NCI-H128 (cell line): ENCODE results near the gene RAPGEF1.
"Not testable (repeated sequence)": the region's sequence is repeated elsewhere in the genome, so short reads cannot be mapped to it uniquely, and the experiment has no call there.

Experiments used
- DNase-seq: peaks from one replicate; lab custom pipeline; 2025; ENCODE audit not compliant: unreplicated experiment; lab: John Stamatoyannopoulos, UW

The RAPGEF1 gene

GRCh38 chr9:131566158-131566557, 173.7 kb downstream of the RAPGEF1 start:
- no peak for DNase-seq

GRCh38 chr9:131565369-131565768, 174.5 kb downstream of the RAPGEF1 start:
- DNase-seq: no peak

GRCh38 chr9:131562032-131562959, 177.6 kb downstream of the RAPGEF1 start:
- no peak for DNase-seq

GRCh38 chr9:131559421-131560000, 180.4 kb downstream of the RAPGEF1 start:
- DNase-seq: no peak

- DNase-seq: no peak
Measured at GRCh38 chr9:131557855-131558548, 181.9 kb downstream of the RAPGEF1 start.

GRCh38 chr9:131555841-131556673, 183.8 kb downstream of the RAPGEF1 start:
- DNase-seq: no peak

GRCh38 chr9:131554843-131555351, 185.0 kb downstream of the RAPGEF1 start:
- no peak for DNase-seq

GRCh38 chr9:131554087-131554842, 185.6 kb downstream of the RAPGEF1 start:
- no peak for DNase-seq

GRCh38 chr9:131552030-131552429, 187.8 kb downstream of the RAPGEF1 start:
- no peak for DNase-seq

GRCh38 chr9:131550465-131550864, 189.4 kb downstream of the RAPGEF1 start:
- DNase-seq: not testable (repeated sequence)

- DNase-seq: not testable (repeated sequence)
Measured at GRCh38 chr9:131549186-131549585, 190.7 kb downstream of the RAPGEF1 start.

- DNase-seq: no peak
Measured at GRCh38 chr9:131546336-131547084, 193.4 kb downstream of the RAPGEF1 start.

GRCh38 chr9:131545786-131546335, 194.0 kb downstream of the RAPGEF1 start:
- no peak for DNase-seq

GRCh38 chr9:131545003-131545785, 194.7 kb downstream of the RAPGEF1 start, which contains the start of gene PRRT1B:
Gene PRRT1B (plus strand): TSS chr9:131545523. CDS start chr9:131545616, 93 bp downstream.
- no peak for DNase-seq

GRCh38 chr9:131543141-131543540, 196.7 kb downstream of the RAPGEF1 start:
- DNase-seq: no peak

- DNase-seq: no peak
Measured at GRCh38 chr9:131539223-131539923, 200.5 kb downstream of the RAPGEF1 start.

GRCh38 chr9:131537946-131538345, 201.9 kb downstream of the RAPGEF1 start:
- DNase-seq: no peak
